T follicular helper cell (primary cell): ENCODE data around the gene PATE3.

Experiments used
- DNase-seq: peaks from one replicate; pipeline ENCODE4 v3.0.0-alpha.2; 2020; ENCODE audit warnings: low read depth
- total RNA-seq, 2 experiments: gene quantifications; one replicate each; lab custom pipeline; 2026; lab: John Stamatoyannopoulos, UW

PATE3 gene
- total RNA-seq, result 0 reads per million in 2 experiments

GRCh38 chr11:125787827-125788226, at the start of gene PATE3:
TSS of gene PATE3 (plus strand) at chr11:125788127. CDS start at chr11:125788152, 25 bp downstream.
- DNase-seq, result no peak

DNA sequence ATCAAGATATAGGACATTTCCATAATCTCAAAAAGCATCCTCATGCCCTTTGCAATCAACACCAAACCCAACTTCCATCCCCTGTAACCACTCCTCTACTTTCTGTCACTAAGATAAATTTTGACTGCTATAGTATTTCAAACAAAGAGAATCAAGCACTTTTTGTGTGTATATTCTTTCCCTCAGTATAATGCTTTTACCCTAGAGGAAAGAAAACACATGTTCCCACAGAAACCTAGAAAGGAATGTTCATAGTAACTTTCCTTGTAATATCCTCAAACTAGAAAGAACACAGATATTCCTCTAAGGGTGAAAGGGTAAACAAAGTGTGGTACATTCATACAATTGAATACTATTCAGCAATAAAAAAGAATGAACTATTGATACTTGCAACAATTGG, 47.3 kb upstream of the PATE3 start:
- no peak for DNase-seq

- DNase-seq, result no peak
These were observed 44.2 kb upstream of the PATE3 start for GRCh38 chr11:125743681-125744080.

DNA sequence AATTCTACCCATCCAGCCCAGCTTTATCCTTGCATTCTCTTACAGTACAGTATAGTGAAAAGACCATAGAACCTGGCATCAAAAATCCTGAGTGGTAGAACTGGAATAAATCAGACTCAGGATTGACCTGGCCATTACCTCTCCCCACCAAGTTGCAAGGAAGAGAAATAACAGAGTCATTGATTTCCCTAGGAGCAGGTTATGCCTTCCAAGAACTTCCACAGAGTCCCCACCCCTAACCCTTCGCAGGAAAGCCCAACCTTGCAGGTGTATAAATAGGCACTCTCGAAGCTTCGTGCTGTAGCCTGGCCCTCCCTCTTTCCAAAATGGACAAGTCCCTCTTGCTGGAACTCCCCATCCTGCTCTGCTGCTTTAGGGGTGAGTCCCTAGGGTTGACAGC, 41.9 kb upstream of the PATE3 start, which contains the start of gene PATE1:
PATE1 (plus strand) TSS at position 301 of the 400 bp plus-strand sequence; CDS start at position 327, 26 bp downstream.
- DNase-seq, result no peak

DNA sequence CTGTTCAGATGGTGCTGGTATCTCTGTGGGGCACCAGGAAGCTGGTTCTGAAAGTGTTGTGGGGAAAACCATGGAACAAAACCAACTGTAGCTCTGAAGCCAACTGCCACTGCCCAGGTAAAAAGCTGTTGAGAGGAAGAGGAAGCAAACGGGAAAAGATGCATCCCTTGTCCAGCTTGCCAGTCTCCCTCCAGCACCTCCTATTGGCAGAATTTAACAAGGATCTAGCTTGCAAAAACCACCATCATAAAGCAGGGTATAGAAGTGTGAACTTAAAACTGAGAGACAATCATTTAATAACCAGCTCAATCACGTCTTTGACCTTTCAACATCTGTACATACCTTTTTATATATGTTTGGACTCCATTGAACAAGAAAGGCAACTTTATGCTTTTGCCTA, 37.3 kb upstream of the PATE3 start:
- no peak for DNase-seq

DNA sequence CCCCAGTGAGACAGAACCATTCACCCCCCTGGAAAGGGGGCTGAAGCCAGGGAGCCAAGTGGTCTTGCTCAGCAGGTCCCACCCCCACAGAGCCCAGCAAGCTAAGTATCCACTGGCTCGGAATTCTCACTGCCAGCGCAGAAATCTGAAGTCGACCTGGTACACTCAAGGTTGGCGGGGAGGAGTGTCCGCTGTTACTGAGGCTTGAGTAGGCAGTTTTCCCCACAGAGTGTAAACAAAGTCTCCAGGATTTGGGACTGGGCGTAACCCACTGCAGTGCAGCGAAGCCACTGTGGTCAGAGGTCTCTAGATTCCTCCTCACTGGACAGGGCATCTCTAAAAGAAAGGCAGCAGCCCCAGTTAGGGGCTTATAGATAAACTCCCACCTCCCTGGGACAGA, 31.9 kb upstream of the PATE3 start:
- no peak for DNase-seq

DNA sequence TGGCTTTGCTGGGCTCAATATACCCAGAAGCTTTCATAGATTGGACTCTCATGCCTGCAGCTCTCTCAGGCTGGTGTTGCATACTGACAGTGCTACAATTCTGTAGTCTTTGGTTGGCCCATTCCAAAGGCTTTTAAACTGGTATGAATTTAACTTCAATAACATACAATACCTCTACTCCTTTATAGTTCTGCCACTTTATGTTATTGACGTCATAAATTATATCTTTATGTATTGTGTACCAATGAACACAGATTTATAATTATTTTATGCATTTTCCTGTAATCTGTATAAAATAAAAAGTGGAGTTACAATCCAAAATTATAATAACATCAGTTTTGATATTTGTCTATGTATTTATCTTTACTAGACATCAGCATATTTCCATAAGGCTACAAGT, 25.5 kb upstream of the PATE3 start:
- no peak for DNase-seq

- no peak for DNase-seq
These were observed 24.4 kb upstream of the PATE3 start for GRCh38 chr11:125763483-125763882.

DNA sequence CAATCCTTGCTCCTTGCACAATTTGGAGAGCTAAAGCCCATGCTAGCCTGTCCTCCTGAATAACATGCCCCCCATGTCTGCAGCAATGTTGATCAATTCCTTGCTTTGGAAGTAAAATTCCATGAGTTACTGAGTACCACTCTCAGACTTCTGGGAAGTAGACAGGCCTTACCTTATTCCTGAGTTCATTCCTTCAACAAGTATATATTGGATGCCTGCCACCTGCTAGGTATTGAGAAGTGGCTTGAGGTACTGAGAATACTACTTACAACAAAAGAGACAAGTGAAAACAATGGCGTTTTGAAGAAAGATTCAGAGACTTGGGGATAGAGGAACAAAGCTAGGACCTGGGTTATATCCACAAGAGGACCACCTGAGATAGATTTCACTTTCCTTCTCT, 21.7 kb upstream of the PATE3 start:
- no peak for DNase-seq

GRCh38 chr11:125768336-125769046, 19.4 kb upstream of the PATE3 start:
- no peak for DNase-seq

- no peak for DNase-seq
These were observed 17.3 kb upstream of the PATE3 start for GRCh38 chr11:125770583-125770982.

GRCh38 chr11:125772834-125773505, 15.0 kb upstream of the PATE3 start:
- no peak for DNase-seq

- DNase-seq, result no peak
These were observed 14.4 kb upstream of the PATE3 start for GRCh38 chr11:125773516-125773915.

- DNase-seq, result no peak
These were observed 10.6 kb upstream of the PATE3 start for GRCh38 chr11:125777309-125777708.

DNA sequence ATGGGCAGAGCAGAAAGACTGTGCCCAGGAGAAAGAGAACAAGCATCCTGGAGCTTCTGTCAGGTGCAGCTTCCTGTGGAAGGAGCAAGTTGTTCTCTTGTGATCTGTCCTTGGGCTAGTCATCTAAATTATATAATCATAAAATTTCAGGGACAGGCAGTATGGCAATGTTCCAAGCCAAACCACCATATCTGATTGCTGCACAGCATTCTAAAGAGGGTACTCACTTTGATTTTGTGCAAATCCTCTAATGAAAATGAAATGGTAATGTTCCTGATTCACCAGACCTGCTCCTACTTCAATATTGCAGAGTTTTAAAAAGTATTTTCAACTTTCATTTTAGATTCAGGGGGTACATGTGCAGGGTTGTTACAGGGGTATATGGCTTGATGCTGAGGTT, 9.2 kb upstream of the PATE3 start, which contains the start of gene PATE2:
PATE2 (minus strand) TSS at position 101 of the 400 bp plus-strand sequence; CDS start at position 46, 55 bp downstream.
- no peak for DNase-seq

DNA sequence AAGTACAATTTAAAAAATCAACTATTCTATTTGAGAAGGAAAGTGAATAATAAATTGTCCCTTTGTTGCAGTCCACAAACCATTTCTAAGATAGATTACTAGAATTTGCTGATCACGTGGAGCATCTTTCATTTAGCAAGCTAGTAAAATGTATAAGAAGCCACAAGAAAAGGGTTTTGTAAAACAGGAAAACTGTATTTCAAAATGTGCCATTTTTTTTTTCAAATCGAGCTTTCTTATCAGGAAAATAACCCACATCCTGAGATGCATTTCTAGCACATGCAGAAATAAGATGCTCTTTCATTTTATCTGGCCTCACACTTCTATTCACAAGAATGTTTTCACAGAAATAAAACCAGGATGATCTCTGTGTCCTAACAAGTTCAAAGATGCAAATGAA, 3.2 kb upstream of the PATE3 start:
- DNase-seq, result no peak

DNA sequence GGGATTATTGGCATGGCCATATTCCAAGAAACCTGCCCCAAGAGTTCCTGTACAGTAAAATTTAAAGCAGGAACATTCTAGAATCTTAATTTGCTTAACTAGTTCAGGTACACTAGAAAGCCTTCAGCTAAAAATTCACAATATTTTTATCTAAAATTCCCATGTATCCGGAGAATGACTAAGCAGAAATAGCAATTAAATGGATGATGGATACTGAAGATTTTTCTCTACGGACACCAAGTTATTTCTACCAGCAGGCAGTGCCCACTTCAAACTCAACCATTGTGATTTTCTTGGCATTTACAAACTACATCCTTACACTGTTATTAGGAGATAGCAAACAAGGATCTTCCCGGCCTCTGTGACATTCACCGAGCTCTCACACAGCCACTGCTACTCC, 2.9 kb downstream of the PATE3 start:
- DNase-seq, result no peak

DNA sequence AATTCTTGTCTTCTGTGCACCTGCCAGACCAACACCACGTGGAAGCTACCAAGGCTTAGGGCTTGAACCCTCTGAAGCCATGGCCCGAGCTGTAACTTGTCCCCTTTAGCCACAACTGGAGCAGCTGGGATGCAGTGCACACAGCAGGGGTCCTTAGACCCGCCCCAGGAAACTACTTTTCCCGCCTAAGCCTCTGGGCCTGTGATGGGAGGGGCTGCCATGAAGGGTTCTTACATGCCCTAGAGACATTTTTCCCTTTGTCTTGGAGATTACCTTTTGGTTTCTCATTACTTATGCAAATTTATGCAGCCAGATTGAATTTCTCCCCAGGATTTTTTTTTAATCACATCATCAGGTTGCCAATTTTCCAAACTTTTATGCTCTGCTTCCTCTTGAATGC, 9.7 kb downstream of the PATE3 start:
- DNase-seq, result no peak

- DNase-seq, result no peak
These were observed 11.9 kb downstream of the PATE3 start for GRCh38 chr11:125799808-125800207.

- no peak for DNase-seq
These were observed 14.5 kb downstream of the PATE3 start for GRCh38 chr11:125802387-125802786.

GRCh38 chr11:125807909-125808308, 20.0 kb downstream of the PATE3 start:
- no peak for DNase-seq

- DNase-seq, result no peak
These were observed 45.1 kb downstream of the PATE3 start, which contains the start of gene PATE4 for GRCh38 chr11:125833016-125833415. TSS of gene PATE4 (plus strand) at chr11:125833316. CDS start at chr11:125833360, 44 bp downstream.

DNA sequence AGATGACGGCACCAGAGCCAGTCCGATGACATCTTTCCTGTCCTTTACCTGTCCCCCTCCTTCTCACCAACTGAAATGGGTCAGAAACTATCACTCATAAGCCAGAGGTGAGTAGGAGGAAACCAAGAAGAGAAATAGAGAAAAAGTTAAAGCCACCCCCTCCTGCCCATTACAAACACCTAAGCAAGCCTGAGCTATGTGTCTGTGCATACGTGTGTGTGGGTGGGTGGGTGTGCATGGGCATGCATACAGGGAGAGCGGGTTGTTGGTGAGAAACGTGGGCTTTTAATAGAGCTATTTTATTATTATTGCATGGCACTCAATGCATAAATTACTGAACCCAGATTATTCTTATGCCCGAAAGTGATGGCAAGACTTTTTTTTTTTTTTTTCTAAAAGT, 47.8 kb downstream of the PATE3 start:
- DNase-seq, result no peak
